ENCODE data around the gene UQCRH.
"Not testable (repeated sequence)": the region's sequence is repeated elsewhere in the genome, so short reads cannot be mapped to it uniquely, and the experiment has no call there.

The UQCRH gene

GRCh38 chr1:46331786-46332540, 28.5 kb downstream of the UQCRH start:
- Mint-ChIP-seq H3K4me3 (peak overlapping the region; percentile 76), H3K4me1 (peaks cover 57% of the 10 kb centered on the region), H3K27ac (peak overlapping the region; percentile 94)
- not testable (repeated sequence) for H3K36me3 Mint-ChIP-seq (ENCODE audit: low read depth); H3K9me3 Mint-ChIP-seq; H3K27me3 Mint-ChIP-seq (ENCODE audit: low read depth, poor library complexity)
- DNase-seq = peak; percentile 38

DNA sequence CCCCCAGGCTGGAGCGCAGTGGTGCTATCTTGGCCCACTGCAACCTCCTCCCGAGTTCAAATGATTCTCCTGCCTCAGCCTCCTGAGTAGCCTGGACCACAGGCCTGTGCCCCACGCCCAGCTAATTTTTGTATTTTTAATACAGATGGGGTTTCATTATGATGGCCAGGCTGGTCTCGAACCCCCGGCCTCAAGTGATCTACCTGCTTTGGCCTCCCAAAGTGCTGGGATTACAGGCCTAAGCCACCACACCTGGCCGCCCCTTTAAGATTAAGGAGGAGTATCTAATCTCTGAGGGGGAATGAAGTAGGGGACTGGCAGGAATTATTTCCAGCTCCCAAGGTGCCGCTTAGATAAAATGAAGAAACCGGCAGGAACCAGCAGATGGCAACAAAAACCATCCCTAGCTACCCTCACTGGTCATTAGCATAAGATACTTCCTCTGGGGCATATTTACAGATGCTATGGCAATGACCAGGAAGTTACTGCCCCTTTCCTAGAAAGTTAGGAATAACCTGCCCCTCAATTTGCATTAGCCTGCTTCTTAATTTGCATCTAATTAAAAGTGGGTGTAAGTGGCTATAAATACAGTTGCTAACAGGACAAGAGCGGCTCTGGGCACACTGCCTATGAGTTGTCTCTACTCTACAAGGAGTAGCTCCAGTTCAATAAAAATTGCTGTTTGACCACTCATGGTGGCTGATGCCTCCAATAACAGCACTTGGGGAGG, 30.0 kb downstream of the UQCRH start:
- Mint-ChIP-seq H3K27ac (no peak overlapping the region), H3K36me3 (ENCODE audit: low read depth) (peaks cover 5% of the 10 kb centered on the region), H3K27me3 (ENCODE audit: low read depth, poor library complexity) (no peaks in the 10 kb centered on the region), H3K4me1 (peaks cover 50% of the 10 kb centered on the region), H3K4me3 (no peak overlapping the region), H3K9me3 (peaks cover 10% of the 10 kb centered on the region)
- no peak for DNase-seq
- TF ChIP-seq, protein P1, sequence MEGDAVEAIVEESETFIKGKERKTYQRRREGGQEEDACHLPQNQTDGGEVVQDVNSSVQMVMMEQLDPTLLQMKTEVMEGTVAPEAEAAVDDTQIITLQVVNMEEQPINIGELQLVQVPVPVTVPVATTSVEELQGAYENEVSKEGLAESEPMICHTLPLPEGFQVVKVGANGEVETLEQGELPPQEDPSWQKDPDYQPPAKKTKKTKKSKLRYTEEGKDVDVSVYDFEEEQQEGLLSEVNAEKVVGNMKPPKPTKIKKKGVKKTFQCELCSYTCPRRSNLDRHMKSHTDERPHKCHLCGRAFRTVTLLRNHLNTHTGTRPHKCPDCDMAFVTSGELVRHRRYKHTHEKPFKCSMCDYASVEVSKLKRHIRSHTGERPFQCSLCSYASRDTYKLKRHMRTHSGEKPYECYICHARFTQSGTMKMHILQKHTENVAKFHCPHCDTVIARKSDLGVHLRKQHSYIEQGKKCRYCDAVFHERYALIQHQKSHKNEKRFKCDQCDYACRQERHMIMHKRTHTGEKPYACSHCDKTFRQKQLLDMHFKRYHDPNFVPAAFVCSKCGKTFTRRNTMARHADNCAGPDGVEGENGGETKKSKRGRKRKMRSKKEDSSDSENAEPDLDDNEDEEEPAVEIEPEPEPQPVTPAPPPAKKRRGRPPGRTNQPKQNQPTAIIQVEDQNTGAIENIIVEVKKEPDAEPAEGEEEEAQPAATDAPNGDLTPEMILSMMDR (IDR thresholded peaks at IDR 0.05) = no peak

GRCh38 chr1:46334030-46334384, 30.5 kb downstream of the UQCRH start:
- DNase-seq = no peak
- Mint-ChIP-seq H3K9me3 (peaks cover 10% of the 10 kb centered on the region), H3K36me3 (ENCODE audit: low read depth) (peaks cover 5% of the 10 kb centered on the region), H3K27ac (no peak overlapping the region), H3K27me3 (ENCODE audit: low read depth, poor library complexity) (no peaks in the 10 kb centered on the region), H3K4me3 (no peak overlapping the region), H3K4me1 (peaks cover 51% of the 10 kb centered on the region)
- TF ChIP-seq, protein P1 (IDR thresholded peaks at IDR 0.05) = no peak

- Mint-ChIP-seq H3K36me3 (ENCODE audit: low read depth) (peaks cover 5% of the 10 kb centered on the region), H3K27ac (no peak overlapping the region)
- no peak for DNase-seq
Measured at GRCh38 chr1:46335081-46335480, 31.6 kb downstream of the UQCRH start.

GRCh38 chr1:46337409-46337808, 33.9 kb downstream of the UQCRH start:
- H3K4me1 Mint-ChIP-seq = peaks cover 47% of the 10 kb centered on the region
- not testable (repeated sequence) for H3K27ac Mint-ChIP-seq; H3K9me3 Mint-ChIP-seq; DNase-seq; H3K36me3 Mint-ChIP-seq (ENCODE audit: low read depth); H3K4me3 Mint-ChIP-seq; H3K27me3 Mint-ChIP-seq (ENCODE audit: low read depth, poor library complexity)

More at GRCh38 chr1:46335081-46335480, 31.6 kb downstream of the UQCRH start:
- peaks cover 48% of the 10 kb centered on the region for H3K4me1 Mint-ChIP-seq
- no peak overlapping the region for H3K4me3 Mint-ChIP-seq
- no peaks in the 10 kb centered on the region for H3K27me3 Mint-ChIP-seq (ENCODE audit: low read depth, poor library complexity)
- TF ChIP-seq, protein P1 (IDR thresholded peaks at IDR 0.05) = no peak
- peaks cover 10% of the 10 kb centered on the region for H3K9me3 Mint-ChIP-seq

GRCh38 chr1:46340404-46341221, 37.1 kb downstream of the UQCRH start, which contains the start of gene NSUN4:
Gene NSUN4 (plus strand): TSS chr1:46340807. CDS start chr1:46340827, 20 bp downstream.
- Mint-ChIP-seq H3K4me3 (peak within 1 kb of the TSS; percentile 98), H3K27me3 (ENCODE audit: low read depth, poor library complexity) (no peaks in the 10 kb centered on the region), H3K27ac (peak within 1 kb of the TSS; percentile 99), H3K4me1 (peaks cover 51% of the 10 kb centered on the region), H3K36me3 (ENCODE audit: low read depth) (peaks cover 20% of the 10 kb centered on the region), H3K9me3 (no peaks in the 10 kb centered on the region)
- TF ChIP-seq, protein P1 (IDR thresholded peaks at IDR 0.05) = peak; percentile 29
- DNase-seq = peak; percentile 78
